ENCODE results near the gene TUBGCP4.
A peak's percentile ranks its signal among the peaks of the same experiment; 100 is the strongest.
"Not testable (repeated sequence)": the region's sequence is repeated elsewhere in the genome, so short reads cannot be mapped to it uniquely, and the experiment has no call there.

Gene TUBGCP4, protein sequence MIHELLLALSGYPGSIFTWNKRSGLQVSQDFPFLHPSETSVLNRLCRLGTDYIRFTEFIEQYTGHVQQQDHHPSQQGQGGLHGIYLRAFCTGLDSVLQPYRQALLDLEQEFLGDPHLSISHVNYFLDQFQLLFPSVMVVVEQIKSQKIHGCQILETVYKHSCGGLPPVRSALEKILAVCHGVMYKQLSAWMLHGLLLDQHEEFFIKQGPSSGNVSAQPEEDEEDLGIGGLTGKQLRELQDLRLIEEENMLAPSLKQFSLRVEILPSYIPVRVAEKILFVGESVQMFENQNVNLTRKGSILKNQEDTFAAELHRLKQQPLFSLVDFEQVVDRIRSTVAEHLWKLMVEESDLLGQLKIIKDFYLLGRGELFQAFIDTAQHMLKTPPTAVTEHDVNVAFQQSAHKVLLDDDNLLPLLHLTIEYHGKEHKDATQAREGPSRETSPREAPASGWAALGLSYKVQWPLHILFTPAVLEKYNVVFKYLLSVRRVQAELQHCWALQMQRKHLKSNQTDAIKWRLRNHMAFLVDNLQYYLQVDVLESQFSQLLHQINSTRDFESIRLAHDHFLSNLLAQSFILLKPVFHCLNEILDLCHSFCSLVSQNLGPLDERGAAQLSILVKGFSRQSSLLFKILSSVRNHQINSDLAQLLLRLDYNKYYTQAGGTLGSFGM

DNA sequence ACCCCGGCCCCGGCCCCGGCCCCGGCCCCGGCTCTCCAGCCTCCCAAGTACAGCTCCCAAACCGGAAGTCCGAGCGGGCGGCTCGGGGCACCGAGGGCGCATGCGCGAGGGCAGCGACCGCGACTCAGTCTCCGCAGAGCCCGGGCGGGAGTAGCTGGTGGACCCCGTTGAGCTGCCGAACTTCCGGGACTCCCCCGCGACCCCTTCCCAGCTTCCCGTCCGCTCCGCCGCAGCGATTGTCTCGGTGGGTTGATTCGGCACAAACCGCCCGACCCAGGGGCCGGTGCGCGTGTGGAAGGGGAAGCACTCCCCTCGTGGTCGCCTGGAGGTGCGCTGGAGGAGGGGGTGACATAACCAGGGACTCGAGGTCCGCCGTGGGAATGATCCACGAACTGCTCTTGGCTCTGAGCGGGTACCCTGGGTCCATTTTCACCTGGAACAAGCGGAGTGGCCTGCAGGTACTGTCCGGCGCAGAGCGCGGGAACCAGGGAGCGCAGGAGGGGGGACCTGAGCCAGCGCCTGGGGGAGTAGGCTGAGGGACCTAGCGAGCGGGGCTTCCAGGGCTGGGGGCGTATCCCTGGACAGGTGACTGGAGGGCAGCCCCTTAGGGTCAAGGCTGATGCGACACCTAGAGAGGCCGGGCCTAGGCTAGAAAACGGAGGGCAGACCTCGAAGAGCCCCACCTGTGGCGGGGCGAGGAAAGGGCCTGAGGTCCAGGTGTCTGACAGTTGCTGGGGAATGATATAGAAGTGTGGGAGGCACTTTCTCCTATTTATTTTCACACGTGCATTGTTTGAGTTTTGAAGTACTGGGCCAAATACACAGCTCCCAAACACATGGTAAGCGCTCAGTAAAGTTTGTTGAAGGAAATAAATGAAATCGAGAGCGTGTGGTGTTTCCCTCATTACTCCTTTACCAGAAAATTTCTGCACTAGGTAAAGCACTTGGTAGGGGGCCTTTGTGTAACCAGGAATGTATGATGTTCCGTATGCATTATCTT lies at the start of gene TUBGCP4, which contains the start of gene ZSCAN29:
TSS of gene TUBGCP4 (plus strand) at position 127 of the 1,000 bp plus-strand sequence. CDS start at position 381, 254 bp downstream.
TSS of gene ZSCAN29 (minus strand) at position 69 of the 1,000 bp plus-strand sequence. CDS start 1,130 bp downstream, outside the sequence.
- peak; percentile 65 for DNase-seq (ENCODE audit: low read depth)

DNA sequence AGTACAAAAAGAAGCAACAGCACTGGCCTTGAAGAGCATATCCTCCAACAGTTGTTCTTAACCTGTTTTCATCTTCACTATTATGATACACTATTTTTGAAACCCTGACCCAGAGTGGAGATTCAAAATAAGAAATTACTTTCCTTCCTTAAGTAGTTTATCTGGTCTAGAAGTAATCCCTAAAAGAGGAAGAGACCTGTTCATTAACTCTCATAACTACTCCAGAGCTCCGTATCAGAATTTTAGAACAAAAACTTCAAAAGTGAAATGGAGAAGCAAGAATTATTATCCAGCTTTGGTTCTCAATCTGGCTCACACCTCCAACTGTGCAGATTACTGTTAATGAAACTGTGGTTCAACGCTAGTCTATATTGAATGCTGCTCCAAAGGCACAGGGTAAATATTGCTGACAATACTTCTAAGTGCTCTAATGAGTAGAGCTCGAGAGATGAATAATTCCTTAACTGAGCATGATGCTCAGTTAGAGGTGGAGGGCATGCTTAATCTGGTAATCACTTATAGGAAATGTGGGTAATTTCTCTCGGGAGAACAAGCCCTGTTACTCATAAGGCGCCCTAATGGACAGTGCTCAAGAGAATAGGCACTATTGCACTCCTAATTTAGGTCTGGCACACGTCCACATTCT lies 45.7 kb upstream of the TUBGCP4 start:
- no peak for DNase-seq (ENCODE audit: low read depth)

DNA sequence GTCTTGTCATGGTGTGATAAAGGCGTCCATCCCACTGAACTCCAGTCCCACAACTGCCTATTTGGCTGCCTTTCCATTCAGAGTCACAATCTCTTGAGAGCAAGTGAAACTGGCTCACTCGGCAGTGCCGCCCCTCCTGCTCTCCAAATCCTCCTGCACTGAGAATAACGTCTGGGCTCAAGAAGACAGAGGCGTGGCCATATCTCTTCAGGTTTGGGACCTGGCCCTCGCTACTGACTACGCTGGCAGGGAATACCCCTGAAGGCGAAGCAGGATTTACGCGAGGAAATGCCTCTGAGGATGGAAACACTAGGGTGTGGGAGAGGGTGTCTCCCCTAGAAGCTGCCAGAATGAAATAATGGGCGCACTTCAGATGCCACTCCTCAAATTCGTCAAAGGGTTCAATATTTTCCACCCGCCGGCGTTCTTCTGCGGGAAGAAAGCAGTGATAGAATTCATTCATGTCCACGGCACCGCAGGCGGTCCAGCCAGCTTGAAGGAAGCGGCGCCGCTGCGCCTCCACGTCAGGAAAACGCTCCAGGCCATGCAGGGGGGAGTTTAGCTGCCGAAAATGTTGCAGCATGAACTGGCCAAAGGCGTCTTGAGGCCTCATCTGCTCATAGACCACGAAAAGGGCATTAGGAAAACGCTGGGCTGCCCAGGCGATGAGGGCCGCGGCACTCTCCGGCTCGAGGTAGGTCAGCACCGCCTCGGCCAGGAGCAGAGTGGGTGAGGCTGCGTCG lies 41.5 kb upstream of the TUBGCP4 start:
- DNase-seq (ENCODE audit: low read depth): no peak

DNA sequence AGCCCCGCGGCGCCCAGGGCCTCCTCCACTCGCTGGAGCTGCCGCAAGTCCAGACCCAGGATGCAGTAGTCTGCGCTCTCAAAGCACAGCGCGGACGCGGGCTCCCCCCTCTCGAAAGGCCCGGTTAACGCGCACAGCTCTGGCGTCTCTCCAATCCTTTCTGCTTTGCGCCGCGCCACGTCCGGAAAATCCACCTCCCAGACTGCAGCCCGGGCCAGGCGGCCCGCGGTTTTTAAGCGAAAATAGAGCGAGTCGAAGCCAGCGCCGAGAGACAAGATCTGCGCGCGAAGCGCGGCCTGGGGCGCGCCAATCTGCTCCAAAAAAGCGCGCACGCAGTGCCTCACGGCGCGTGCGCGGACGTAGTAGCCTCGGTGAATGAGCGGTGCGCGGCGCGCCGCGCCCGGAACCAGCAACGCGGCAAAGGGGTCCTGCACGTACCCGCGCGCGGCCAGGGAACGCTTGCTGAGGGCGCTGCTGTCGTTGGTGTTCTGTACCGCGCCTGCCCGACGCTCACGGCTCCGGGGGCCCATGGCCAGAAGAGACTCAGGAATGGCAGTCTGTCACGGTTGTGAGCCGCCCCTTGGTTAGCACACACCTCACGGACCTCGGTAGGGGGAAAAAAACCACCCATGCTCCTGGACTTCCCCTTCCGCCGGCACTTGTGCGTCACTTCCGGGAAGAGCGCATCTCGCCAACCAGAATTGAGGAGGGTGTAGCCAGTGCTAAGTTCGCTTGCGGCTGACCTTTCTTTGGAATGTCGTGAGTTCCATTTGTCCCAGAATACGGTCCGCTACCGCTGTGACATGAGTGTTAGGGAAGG lies 40.7 kb upstream of the TUBGCP4 start, which contains the start of gene LCMT2:
TSS of gene LCMT2 (minus strand) at position 614 of the 820 bp plus-strand sequence. CDS start at position 530, 84 bp downstream.
- DNase-seq (ENCODE audit: low read depth): peak; percentile 86

DNA sequence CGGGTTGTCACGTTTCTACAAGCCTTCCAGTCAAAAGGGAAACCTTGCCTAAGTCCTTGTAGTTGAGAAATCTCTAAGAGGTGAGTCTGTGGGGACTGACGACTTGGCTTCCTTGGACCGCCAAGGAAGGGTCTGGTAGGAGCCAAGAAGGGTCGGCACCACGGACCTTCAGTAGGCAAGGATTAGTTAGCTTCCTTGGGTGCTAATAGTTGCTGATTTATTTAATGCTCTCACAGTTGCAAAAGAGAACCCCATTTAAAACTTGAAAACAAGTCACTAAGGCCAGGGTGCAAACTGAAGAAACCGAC lies 40.2 kb upstream of the TUBGCP4 start:
- no peak for DNase-seq (ENCODE audit: low read depth)

DNA sequence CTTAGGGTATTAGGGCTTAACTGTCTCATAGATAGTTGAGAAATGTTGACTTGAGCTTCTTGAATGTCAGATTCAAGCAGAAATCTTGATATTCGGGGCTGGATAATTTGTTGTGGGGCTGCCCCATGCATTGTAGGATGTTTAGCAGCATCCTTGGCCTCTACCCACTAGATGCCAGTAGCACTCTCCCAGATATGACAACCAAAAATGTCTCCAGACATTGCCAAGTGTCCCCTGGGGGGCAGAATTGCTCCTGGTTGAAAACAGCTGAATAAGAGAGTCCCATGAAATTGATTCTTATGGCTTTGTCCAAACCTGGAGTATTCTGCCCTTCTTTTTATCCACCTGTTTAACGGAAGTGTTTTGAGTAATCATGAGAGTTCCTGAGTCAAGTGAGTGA lies 24.6 kb upstream of the TUBGCP4 start:
- no peak for DNase-seq (ENCODE audit: low read depth)

DNA sequence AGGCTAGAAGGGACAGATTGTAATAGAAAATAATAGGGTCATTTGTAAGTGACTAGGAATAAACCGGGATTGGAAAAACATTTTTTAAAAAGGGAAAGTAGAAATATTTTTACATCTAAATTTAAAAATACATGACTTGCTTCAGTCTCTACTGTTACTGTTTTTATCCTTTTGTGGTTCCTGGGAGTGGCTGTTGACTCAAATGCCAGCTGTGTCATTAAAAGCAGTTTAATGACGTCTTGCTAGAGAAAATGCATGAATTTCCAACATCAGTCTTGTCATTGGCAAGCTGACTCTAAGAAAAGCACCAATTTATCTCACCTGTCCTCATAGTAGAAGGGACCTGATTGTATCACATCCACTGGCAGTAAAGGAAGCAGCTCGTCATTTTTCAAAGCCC lies 23.8 kb upstream of the TUBGCP4 start:
- no peak for DNase-seq (ENCODE audit: low read depth)

DNA sequence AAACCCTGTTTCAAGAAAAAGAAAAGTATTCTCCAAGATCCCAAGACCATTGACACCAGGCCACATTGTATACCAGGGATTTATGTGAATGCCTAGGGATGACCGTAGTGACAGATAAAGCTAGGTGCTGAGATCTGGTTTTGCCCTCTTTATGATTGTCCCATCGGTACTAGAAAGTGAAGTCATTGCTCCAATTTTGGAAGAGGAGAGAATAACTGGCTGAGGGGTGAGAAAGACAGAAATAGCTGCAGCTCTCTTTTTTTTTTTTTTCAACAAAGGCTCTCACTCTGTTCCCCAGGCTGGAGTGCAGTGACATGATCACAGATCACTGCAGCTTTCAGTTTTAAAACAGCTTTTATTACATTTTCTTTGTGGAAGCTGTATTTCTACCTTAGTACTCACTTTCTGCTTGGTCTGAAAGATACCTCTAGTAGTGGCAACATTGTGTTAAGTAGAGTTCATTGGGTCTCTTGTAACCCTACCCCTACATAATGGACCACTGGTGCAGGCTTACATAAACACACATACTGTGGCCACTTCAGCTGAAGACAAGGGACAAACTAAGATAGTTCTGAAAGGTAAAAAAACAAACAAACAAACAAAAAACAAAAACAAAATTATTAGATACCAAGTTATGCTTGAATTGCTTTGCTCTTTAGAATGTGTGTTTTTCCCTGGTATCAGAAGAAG lies 18.1 kb upstream of the TUBGCP4 start:
- DNase-seq (ENCODE audit: low read depth): no peak

DNA sequence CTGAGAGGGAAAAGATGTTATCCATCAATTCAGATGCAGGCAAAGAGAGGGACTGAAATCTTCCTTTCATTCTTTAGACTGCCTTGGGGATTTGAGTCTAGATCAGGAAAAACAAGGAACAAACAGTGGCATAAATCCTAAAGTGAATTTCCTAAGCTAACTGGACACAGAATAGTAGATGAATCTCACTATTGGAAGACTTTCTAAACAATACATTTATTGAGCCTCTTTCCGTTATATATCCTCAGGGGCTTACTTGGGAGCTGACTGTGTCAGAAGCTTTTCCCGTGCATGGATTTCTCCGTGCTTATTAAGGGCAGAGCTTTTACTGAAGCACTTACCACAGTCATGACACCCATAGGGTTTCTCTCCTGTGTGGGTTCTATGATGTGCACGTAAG lies 10.1 kb upstream of the TUBGCP4 start:
- DNase-seq (ENCODE audit: low read depth): no peak

DNA sequence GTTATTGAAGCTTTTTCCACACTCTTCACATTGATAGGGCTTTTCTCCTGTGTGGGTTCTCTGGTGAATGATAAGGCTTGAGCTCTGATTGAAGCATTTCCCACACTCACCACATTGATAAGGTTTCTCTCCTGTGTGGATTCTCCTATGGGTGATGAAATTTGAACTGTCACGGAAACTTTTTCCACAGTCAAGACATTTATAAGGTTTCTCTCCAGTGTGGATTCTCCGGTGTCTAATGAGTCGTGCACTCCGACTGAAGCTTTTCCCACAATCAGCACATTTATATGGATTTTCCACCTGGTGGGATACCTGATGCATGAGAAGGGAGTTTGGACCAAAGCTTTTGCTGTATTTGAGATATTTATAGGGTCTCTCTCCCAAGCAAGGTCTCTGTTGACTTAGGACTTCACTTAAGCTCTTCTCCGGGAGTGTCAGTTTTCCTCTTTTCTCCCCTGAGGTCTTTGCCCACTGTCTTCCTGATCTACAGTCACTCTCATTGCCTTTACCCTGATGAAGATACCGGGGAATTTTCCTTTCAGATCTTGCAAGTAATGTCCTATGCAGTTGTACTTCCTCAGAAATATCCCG lies 9.5 kb upstream of the TUBGCP4 start:
- no peak for DNase-seq (ENCODE audit: low read depth)

DNA sequence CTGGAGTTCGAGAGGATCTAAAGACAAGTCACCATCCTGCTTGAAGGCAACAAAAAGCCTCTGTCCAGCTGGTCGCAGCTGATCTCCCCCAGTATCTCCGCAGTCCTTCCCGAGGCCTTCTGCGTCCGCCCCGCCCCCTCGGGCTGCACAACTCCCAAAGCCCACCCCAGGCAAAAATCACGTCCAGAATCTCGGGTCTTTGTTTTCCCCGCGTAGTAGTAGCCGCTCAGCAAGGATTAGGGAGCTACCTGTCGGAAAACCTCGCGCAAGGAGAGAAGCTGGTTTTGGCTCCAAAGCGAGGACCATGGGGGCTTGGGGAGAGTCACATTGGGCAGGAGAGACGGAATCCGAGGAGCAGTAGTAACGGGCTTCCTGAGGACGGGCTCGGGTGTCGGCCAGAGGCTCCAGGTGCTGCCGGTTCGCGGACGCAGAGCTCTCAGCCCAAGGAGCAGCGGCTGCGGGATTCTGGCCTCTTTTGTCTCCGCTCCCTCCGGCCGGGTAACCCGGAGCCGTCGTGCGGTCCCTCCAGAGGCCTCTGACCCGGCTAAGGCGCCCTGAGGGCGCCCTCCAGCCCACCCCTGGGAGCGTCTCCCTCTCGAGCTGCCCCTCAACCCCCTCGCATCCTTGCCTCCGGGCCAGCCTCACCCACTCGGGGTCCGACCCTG lies 459 bp upstream of the TUBGCP4 start:
- no peak for DNase-seq (ENCODE audit: low read depth)

DNA sequence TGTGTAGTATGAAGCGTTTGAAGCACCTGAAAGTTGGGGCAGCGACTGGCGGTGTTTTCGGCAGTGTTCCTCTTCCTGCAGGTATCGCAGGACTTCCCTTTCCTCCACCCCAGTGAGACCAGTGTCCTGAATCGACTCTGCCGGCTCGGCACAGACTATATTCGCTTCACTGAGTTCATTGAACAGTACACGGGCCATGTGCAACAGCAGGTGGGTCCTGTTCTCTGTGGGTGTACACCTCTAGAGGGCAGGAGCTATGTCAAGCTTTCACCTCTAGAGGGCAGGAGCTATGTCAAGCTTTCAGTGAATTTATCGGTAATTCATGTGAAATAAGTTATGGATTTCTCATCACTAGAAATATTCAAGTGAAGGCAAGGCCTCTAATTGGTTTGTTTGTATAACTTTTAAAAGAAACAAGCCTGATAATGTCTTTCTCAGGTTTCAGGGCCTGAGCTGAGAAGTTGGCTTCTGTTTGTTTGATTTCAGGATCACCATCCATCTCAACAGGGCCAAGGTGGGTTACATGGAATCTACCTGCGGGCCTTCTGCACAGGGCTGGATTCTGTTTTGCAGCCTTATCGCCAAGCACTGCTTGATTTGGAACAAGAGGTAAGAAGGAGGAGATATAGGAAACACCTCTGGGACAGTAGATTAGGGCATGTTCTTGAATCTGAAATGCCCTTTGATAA lies 5.3 kb downstream of the TUBGCP4 start:
- DNase-seq (ENCODE audit: low read depth): no peak

DNA sequence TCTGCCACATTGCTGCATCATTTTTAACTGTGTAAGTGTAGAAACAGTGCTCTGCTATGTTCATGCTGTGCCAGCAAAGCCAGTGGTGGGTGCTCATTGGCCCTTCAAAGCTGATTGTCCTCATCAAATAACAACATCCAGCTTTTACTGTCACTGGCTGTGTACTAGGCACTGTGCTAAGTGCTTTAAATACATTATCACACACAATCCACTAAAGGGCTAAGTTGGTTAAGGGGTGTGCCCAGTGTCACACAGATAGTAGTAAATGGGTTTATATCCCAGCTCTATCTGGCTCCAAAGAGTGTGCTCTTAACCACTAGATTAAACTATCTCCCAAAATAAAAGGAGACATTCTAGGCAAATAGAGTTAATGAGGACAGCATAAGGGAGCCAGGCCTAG lies 7.7 kb downstream of the TUBGCP4 start:
- DNase-seq (ENCODE audit: low read depth): no peak

DNA sequence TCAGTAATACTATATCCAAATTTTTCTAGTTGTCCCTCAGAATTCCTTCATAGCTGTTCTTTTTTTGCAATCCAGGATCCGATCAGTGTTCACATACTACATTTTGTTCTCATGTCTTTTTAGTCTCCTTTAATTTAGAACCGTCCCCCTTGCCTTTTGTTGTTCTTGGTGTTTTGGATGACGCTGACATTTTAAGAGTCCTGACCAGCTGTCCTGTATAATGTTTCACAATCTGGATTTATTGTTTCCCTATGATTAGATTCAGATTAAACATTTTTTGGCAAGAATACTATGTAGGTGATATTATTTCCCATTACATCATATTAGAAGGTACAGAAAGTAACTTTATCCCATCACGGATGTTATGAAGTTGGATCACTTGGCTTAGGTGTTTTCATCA lies 11.4 kb downstream of the TUBGCP4 start:
- DNase-seq (ENCODE audit: low read depth): no peak

DNA sequence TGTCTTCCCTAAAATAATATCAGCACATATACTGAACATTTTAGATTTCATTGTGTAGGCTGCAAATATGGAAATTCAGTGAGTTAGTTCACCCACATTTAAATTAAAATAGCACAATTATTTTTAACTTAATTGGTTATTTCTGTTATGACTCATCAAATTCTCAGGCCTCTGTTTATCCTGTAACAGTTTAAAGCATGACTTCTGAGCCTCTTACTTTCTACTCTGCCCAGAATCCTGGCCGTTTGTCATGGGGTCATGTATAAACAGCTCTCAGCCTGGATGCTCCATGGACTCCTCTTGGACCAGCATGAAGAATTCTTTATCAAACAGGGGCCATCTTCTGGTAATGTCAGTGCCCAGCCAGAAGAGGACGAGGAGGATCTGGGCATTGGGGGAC lies 12.2 kb downstream of the TUBGCP4 start:
- DNase-seq (ENCODE audit: low read depth): no peak

DNA sequence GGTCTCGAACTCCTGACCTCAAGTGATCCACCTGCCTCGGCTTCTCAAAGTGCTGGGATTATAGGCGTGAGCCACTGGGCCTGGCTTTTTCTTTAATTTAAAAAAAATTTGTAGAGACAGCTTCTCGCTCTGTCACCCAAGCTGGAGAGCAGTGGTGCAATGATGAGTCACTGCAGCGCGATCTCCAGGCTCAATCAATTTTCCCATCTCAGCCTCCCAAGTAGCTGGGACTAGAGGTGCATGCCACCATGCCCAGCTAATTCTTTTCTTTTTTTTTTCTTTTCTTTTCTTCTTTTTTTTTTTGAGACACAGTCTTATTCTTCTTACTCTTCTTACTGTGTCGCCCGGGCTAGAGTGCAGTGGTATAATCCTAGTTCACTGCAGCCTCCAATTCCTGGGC lies 19.8 kb downstream of the TUBGCP4 start:
- no peak for DNase-seq (ENCODE audit: low read depth)

DNA sequence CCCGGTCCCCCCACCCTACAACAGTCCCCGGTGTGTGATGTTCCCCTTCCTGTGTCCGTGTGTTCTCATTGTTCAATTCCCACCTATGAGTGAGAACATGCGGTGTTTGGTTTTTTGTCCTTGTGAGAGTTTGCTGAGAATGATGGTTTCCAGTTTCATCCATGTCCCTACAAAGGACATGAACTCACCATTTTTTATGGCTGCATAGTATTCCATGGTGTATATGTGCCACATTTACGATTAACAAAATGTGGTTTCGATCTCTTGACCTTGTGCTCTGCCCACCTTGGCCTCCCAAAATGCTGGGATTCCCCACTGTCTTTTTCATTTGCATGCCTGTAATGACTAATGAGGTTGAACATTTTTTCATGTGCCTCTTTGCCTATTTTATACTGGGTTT lies 22.7 kb downstream of the TUBGCP4 start:
- not testable (repeated sequence) for DNase-seq (ENCODE audit: low read depth)

DNA sequence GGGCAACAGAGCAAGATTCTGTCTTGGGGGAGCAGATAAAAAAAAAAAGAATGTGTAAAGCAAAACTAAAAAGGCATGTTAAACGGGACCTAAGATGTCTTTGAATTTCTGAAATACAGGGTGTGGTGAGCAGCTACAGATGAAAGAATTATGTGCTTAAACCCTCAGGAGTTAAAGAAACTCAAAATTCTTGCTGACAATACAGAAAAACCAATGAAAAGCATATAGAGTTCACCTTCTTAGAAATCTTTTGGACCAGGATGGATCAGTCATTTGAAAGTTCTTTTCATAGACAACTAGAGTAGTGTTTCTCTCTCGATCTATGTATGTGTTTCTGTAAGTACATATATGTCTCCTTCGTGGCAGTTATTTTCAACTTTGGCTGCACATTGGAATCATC lies 31.4 kb downstream of the TUBGCP4 start:
- DNase-seq (ENCODE audit: low read depth): no peak
